HG03045 (cell line): Measurements from ENCODE around the gene KHDRBS2.
"Not testable (repeated sequence)": the region's sequence is repeated elsewhere in the genome, so short reads cannot be mapped to it uniquely, and the experiment has no call there.

Experiments
- ATAC-seq: cut with Tn5 transposase; IDR thresholded peaks from one replicate; pipeline ENCODE4 v1.9.1; 2021; ENCODE audit warnings: mild to moderate bottlenecking, moderate library complexity; ENCODE audit not compliant: unreplicated experiment

KHDRBS2 gene

GRCh38 chr6:61869632-61870400 lies 416.2 kb downstream of the KHDRBS2 start:
- ATAC-seq = no peak

DNA sequence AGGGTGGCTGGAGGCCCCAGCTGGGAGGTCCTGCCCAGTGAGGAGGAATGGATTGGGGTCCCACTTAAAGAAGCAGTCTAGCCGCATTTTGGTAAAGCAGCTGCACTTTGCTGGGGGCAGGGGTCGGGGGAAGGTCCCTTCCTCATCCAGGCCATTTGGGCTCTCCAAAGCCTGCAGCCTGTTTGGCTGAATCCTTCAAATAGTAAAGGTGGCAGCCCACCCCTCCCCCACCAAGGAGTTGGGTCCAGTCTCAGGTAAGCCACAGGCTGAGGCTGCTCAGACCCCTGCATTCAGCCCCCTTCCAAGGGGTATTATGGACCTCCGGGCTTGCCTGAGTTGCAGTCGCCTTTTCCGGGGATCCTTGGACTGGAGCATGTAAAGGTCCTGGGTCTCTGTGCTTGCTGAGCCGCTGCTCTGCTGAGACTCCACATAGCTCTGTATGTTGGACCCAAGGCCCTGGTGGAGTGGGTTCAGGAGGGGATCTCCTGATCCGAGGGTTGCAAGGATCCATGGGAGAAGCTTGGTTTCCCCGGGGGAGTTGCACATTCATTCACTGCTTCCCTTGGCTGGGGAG lies 417.4 kb downstream of the KHDRBS2 start:
- ATAC-seq = no peak

DNA sequence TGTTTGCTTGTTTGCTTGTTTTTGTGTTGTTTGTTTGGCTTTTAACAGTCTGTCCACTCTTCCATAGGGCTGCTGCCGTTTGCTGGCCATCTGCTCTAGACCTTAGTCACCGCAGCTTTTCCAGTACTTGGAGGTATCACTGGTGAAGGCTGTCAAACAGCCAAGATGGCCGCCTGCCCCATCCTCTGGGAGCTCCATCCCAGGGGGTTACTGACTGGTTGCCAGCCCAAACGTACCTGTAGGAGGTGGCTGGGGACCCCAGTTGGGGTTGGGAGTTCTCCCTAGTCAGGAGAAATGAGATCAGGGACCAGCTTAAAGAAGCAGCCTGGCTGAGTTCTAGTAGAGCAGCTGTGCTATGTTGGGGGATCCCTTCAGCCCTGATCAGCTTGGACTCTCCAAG lies 418.4 kb downstream of the KHDRBS2 start:
- ATAC-seq = no peak

- no peak for ATAC-seq
Measured at GRCh38 chr6:61857541-61857940, 428.5 kb downstream of the KHDRBS2 start.

DNA sequence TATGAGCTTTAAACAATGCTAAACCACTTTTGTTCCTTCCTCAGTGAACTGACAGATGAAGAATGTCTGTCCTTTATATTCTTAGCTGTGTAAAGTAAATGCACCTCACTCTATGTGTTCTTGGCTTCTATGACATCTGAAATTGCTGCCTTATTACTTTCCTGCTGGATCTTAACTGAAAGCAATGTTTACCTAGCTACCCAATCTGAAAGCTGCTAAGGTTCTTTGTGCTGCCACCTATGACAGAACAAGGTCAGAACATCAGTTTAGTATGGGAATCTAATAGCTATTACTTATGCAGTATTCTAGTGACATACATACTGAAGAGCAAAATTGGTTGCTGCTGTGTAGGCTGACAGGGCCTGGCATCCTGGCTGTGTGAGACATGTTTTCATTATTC lies 444.1 kb downstream of the KHDRBS2 start:
- ATAC-seq = no peak

DNA sequence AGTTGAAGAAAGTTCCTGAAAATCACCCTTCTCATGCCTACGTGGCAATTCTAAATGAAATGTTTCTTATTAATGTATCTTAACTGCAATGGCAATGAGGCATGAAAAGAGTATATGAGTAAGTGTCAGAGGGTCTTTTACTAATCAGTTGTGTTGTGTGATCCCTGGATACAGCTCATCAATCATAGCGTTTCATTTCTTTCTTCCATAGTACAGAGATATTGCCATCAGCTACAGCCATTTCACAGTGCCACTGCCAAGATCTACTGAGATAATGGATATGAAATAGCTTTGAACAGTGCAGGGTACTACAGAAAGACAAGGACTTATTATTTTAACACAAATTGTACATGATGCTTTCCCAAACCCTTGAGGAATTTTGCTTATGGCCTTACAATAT lies 450.8 kb downstream of the KHDRBS2 start:
- ATAC-seq = no peak

GRCh38 chr6:61833176-61833755 lies 452.8 kb downstream of the KHDRBS2 start:
- ATAC-seq = no peak

- no peak for ATAC-seq
Measured at GRCh38 chr6:61817716-61818115, 468.3 kb downstream of the KHDRBS2 start.

DNA sequence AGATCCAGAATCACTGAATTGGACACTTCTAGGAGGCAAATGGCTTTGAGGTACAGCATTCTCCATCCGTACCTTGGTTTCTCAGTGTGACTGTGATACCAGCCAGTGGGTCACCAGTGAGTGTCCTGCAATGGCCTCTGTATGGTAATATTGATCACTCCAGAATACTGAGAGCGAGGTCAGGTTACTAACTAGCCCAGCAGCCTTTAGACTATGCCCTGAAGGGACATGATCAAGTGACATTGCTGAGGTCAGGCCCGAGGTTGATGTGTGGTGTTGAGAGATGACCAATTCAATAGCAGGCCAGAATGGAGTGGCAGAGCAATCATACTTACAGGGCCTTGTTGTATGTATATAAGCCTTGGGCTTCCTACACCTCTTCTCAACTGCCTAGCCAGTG lies 476.0 kb downstream of the KHDRBS2 start:
- no peak for ATAC-seq

DNA sequence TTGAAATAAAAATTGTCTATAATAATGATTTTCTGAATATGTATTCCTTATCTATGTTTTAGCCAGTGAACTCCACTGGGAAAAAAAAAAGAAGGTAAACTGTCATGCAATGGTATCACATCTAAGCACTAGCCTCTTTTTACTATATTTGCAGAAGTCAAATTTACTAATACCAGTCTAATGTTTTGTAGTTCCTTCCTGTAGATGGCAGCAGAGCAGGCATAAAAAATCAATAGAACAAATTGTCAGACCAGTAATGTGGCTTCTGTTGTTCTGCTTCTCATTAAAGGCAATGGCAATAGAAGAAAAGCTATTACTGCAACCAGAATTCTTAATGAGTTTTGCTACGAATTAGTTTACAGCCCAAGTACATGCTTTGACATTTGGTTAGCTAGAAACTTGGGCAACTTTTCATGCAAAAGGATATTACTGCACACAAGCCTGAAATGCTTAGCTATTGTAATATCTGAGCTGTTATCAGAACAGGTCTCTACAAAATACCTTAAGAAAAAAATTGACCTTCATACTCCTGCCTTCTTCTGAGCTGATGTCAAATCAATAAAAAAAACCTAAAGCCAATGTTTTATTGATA lies 476.9 kb downstream of the KHDRBS2 start:
- ATAC-seq = no peak

- ATAC-seq = no peak
Measured at GRCh38 chr6:61787998-61788397, 498.0 kb downstream of the KHDRBS2 start.

GRCh38 chr6:61769446-61769845 lies 516.6 kb downstream of the KHDRBS2 start:
- ATAC-seq = not testable (repeated sequence)

GRCh38 chr6:61755739-61756138 lies 530.3 kb downstream of the KHDRBS2 start:
- ATAC-seq = no peak

GRCh38 chr6:61751986-61752385 lies 534.0 kb downstream of the KHDRBS2 start:
- ATAC-seq = no peak

GRCh38 chr6:61745994-61746393 lies 540.0 kb downstream of the KHDRBS2 start:
- no peak for ATAC-seq

DNA sequence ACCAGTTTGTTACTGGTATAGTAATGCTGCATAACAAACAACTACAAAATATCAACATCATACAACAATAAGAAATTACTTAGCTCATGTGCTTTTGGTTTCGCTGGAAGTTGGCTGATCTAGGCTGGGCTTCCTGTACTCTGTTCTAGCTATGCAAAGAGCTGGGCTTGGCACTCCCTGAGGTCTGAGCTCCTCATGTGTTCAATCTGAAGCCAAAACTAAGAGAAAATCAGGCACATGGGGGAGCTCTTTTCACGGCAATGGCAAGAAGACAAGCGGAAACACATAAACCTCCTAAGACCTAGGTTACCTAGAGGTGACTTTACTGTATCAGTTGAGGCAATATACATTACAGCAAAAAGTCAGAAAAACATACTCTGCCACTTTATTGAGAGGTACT lies 574.2 kb downstream of the KHDRBS2 start:
- no peak for ATAC-seq

- ATAC-seq = no peak
Measured at GRCh38 chr6:61688165-61688564, 597.9 kb downstream of the KHDRBS2 start.

DNA sequence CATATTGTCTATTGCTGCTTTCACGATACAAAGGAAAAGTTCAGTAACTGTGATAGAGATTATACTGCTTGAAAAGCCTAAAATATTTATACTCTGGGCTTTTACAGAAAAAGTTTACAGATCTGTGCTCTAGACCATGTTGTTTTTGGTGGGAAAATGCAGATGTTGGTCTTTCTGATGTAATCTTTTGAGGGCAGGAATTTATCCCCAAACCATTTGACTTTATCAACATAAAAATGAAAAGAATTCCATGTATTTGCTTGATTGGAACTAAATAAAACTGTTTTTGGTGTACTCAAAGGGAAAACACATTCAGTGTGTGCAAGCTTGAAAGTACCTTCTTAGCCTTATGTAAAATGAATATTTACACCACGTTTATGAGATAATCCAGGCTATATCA lies 603.5 kb downstream of the KHDRBS2 start:
- no peak for ATAC-seq

DNA sequence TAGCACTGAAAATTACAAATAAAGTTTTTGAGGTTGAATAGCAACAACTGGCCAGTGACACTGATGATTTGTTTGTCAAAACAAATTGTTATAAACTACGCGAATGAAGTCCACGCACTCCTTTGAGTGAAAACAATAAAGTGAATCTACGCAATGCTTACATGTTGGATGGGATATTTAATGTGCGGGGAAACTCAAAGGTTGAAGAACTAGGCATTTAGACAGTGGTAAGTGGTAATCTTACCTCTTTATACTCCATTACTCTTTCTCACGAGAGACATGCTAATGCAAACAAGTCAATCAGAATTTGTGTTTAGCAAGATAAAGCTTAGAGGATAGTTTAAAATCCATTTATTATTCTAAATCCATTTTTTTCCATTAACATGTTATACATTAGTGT lies 606.4 kb downstream of the KHDRBS2 start:
- ATAC-seq = no peak

DNA sequence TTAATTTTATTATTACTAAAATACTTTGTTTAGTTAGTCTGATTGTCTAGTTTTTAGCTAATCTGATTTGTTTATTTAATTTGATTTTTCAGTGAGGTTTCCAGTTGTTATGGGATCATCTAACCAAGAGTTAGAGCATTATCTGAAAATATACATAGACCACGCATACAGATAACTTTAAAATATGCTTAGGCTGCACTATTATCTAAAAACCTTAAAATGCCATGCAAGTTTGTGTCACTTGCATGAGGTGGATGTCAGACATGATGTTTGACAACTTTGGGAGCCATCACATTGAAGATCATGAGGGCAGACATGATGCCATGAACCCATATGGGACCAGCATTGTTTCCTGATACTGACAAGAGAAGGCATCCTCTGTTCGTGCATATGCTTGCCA lies 610.3 kb downstream of the KHDRBS2 start:
- ATAC-seq = no peak

DNA sequence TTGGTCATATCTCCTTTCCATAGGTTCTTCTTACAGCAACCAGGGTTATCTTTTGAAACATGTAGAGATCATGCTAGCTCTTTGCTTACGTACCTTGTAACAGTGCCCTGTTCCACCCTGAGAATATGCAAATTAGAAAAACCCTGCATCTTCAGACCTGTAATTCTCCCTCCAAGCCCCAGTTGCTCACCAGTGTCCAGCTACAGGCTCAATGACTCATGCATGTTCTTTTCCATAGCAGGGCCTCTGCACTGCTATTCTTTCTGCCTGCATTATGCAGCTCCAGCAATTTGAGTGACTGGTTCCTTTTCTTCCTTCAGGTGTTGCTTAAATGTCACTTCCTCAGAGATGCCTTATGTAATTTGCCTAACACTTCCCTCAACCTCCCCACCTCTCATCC lies 636.2 kb downstream of the KHDRBS2 start:
- ATAC-seq = no peak

DNA sequence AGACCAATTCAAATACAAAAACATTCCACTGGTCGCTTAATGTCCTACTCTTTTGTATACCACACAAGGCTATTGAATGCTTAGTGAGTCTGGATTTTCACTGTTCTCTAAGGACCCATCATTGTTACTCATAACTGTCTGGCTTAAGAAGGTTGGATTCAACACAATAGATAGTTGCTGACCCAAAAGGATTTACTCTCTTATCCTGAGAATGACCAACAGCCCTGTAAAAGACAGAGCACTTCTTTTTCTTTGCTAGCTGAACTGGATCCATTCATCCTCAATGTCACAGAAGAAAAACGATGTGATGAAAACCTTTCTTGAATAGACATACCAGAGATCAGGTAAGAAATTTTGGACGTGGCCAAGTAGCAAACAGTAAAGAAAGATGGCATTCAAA lies 645.6 kb downstream of the KHDRBS2 start:
- no peak for ATAC-seq
